HG03558 (cell line): ENCODE measurements around the gene CEMIP.

Source experiments
- ATAC-seq: cut with Tn5 transposase; IDR thresholded peaks from one replicate; pipeline ENCODE4 v1.9.1; 2021; ENCODE audit warnings: moderate number of reproducible peaks; ENCODE audit not compliant: unreplicated experiment; ENCODE audit errors: extremely low read depth

The CEMIP gene

GRCh38 chr15:80779658-80780415 is 667 bp downstream of the CEMIP start:
- no peak for ATAC-seq

- ATAC-seq, result no peak
Measured at GRCh38 chr15:80780416-80781221, 1.4 kb downstream of the CEMIP start.

- ATAC-seq, result no peak
Measured at GRCh38 chr15:80783260-80783659, 4.1 kb downstream of the CEMIP start.

GRCh38 chr15:80785335-80785734 is 6.2 kb downstream of the CEMIP start:
- no peak for ATAC-seq

GRCh38 chr15:80785811-80786354 is 6.7 kb downstream of the CEMIP start:
- no peak for ATAC-seq

GRCh38 chr15:80787316-80787715 is 8.1 kb downstream of the CEMIP start:
- no peak for ATAC-seq

- no peak for ATAC-seq
Measured at GRCh38 chr15:80788536-80788935, 9.4 kb downstream of the CEMIP start.

GRCh38 chr15:80789296-80789695 is 10.1 kb downstream of the CEMIP start:
- no peak for ATAC-seq

GRCh38 chr15:80789796-80790195 is 10.6 kb downstream of the CEMIP start:
- no peak for ATAC-seq

GRCh38 chr15:80790236-80790635 is 11.1 kb downstream of the CEMIP start:
- no peak for ATAC-seq

GRCh38 chr15:80791004-80791403 is 11.8 kb downstream of the CEMIP start:
- ATAC-seq, result no peak

- no peak for ATAC-seq
Measured at GRCh38 chr15:80796407-80796806, 17.2 kb downstream of the CEMIP start.

GRCh38 chr15:80798911-80799310 is 19.7 kb downstream of the CEMIP start:
- ATAC-seq, result no peak

- no peak for ATAC-seq
Measured at GRCh38 chr15:80800067-80800466, 20.9 kb downstream of the CEMIP start.

- ATAC-seq, result no peak
Measured at GRCh38 chr15:80801891-80802680, 22.9 kb downstream of the CEMIP start.

- ATAC-seq, result no peak
Measured at GRCh38 chr15:80803580-80804525, 24.7 kb downstream of the CEMIP start.

- ATAC-seq, result no peak
Measured at GRCh38 chr15:80804970-80805495, 25.9 kb downstream of the CEMIP start.

- no peak for ATAC-seq
Measured at GRCh38 chr15:80811781-80812315, 32.7 kb downstream of the CEMIP start.

GRCh38 chr15:80815106-80815505 is 35.9 kb downstream of the CEMIP start:
- ATAC-seq, result no peak
